Dendritic cell treated with granulocyte-macrophage colony-stimulating factor and Interleukin-4, amounts not matched to agents 40 ng/mL and 50 ng/mL, for 4 days (primary cell): ENCODE data around the gene MARK4.
A peak's percentile ranks its signal among the peaks of the same experiment; 100 is the strongest.
"Not testable (repeated sequence)": the region's sequence is repeated elsewhere in the genome, so short reads cannot be mapped to it uniquely, and the experiment has no call there.

Source experiments
- H3K27ac Mint-ChIP-seq: one replicate; pipeline ENCODE4 v1.8.0; 2022; ENCODE audit warnings: mild to moderate bottlenecking, mixed read lengths
- H3K27me3 Mint-ChIP-seq: one replicate; pipeline ENCODE4 v1.8.0; 2022; ENCODE audit warnings: mild to moderate bottlenecking, mixed read lengths
- H3K36me3 Mint-ChIP-seq: one replicate; pipeline ENCODE4 v1.8.0; 2022; ENCODE audit warnings: low read depth, mixed read lengths
- H3K4me1 Mint-ChIP-seq: one replicate; pipeline ENCODE4 v1.8.0; 2022; ENCODE audit warnings: low read depth, mixed read lengths
- H3K4me3 Mint-ChIP-seq: one replicate; pipeline ENCODE4 v1.8.0; 2022; ENCODE audit warnings: mild to moderate bottlenecking, moderate library complexity, mixed read lengths
- H3K9me3 Mint-ChIP-seq: one replicate; pipeline ENCODE4 v1.8.0; 2022; ENCODE audit warnings: mixed read lengths
- intact Hi-C: fragments of 100-400 bp; cut with micrococcal nuclease; formaldehyde crosslinking; loops from one replicate; pipeline ENCODE4 v1.15.0; 2022

MARK4 gene

GRCh38 chr19:45250216-45250831, 747 bp upstream of the MARK4 start:
- intact Hi-C loops: loop anchor here (5.0 kb wide), 1 partner anchor 87 kb away; no protein-coding TSS in a partner anchor
- Mint-ChIP-seq H3K4me1 (peaks cover 35% of the 10 kb centered on the region), H3K36me3 (peaks cover 7% of the 10 kb centered on the region), H3K4me3 (peak overlapping the region; percentile 85), H3K27me3 (peaks cover 9% of the 10 kb centered on the region), H3K27ac (peak overlapping the region; percentile 80), H3K9me3 (no peaks in the 10 kb centered on the region)

- H3K36me3 Mint-ChIP-seq: peaks cover 7% of the 10 kb centered on the region
- H3K4me1 Mint-ChIP-seq: peaks cover 41% of the 10 kb centered on the region
- H3K9me3 Mint-ChIP-seq: no peaks in the 10 kb centered on the region
- H3K4me3 Mint-ChIP-seq: peak overlapping the region; percentile 85
- intact Hi-C loops: loop anchor here (5.0 kb wide), 1 partner anchor 86 kb away; no protein-coding TSS in a partner anchor
- H3K27me3 Mint-ChIP-seq: peaks cover 5% of the 10 kb centered on the region
- H3K27ac Mint-ChIP-seq: peak overlapping the region; percentile 86
Measured at GRCh38 chr19:45251452-45252354, 632 bp downstream of the MARK4 start.

- H3K36me3 Mint-ChIP-seq: peaks cover 12% of the 10 kb centered on the region
- intact Hi-C loops: loop anchor here (5.0 kb wide), 1 partner anchor 84 kb away; no protein-coding TSS in a partner anchor
- no peak overlapping the region for H3K4me3 Mint-ChIP-seq
- peaks cover 5% of the 10 kb centered on the region for H3K27me3 Mint-ChIP-seq
- H3K4me1 Mint-ChIP-seq: peaks cover 41% of the 10 kb centered on the region
- H3K27ac Mint-ChIP-seq: peak overlapping the region; percentile 86
- no peaks in the 10 kb centered on the region for H3K9me3 Mint-ChIP-seq
Measured at GRCh38 chr19:45253396-45254027, 2.4 kb downstream of the MARK4 start.

- Mint-ChIP-seq H3K4me1 (peaks cover 41% of the 10 kb centered on the region), H3K36me3 (peaks cover 18% of the 10 kb centered on the region), H3K9me3 (no peaks in the 10 kb centered on the region), H3K27ac (no peak overlapping the region), H3K4me3 (no peak overlapping the region), H3K27me3 (peaks cover 5% of the 10 kb centered on the region)
- intact Hi-C loops: loop anchor here (5.0 kb wide), 1 partner anchor 83 kb away; no protein-coding TSS in a partner anchor
Measured at GRCh38 chr19:45254044-45254531, 3.0 kb downstream of the MARK4 start.

- H3K27me3 Mint-ChIP-seq: peaks cover 1% of the 10 kb centered on the region
- intact Hi-C loops: no loop called here
- peaks cover 20% of the 10 kb centered on the region for H3K36me3 Mint-ChIP-seq
- H3K27ac Mint-ChIP-seq: peak overlapping the region; percentile 14
- H3K4me1 Mint-ChIP-seq: peaks cover 38% of the 10 kb centered on the region
- H3K4me3 Mint-ChIP-seq: no peak overlapping the region
- H3K9me3 Mint-ChIP-seq: no peaks in the 10 kb centered on the region
Measured at GRCh38 chr19:45255611-45256157, 4.6 kb downstream of the MARK4 start.

GRCh38 chr19:45256836-45257235, 5.8 kb downstream of the MARK4 start:
- Mint-ChIP-seq H3K27ac (no peak overlapping the region), H3K4me1 (peaks cover 33% of the 10 kb centered on the region), H3K36me3 (peaks cover 17% of the 10 kb centered on the region), H3K9me3 (no peaks in the 10 kb centered on the region), H3K4me3 (no peak overlapping the region), H3K27me3 (no peaks in the 10 kb centered on the region)
- intact Hi-C loops: no loop called here

- Mint-ChIP-seq H3K4me3 (no peak overlapping the region), H3K4me1 (peaks cover 13% of the 10 kb centered on the region), H3K27me3 (no peaks in the 10 kb centered on the region), H3K9me3 (no peaks in the 10 kb centered on the region), H3K27ac (no peak overlapping the region), H3K36me3 (peaks cover 26% of the 10 kb centered on the region)
- intact Hi-C loops: no loop called here
Measured at GRCh38 chr19:45258862-45259261, 7.8 kb downstream of the MARK4 start.

GRCh38 chr19:45262570-45262969, 11.5 kb downstream of the MARK4 start:
- Mint-ChIP-seq H3K27ac (no peak overlapping the region), H3K4me1 (no peaks in the 10 kb centered on the region), H3K27me3 (no peaks in the 10 kb centered on the region), H3K4me3 (no peak overlapping the region), H3K36me3 (peaks cover 59% of the 10 kb centered on the region), H3K9me3 (no peaks in the 10 kb centered on the region)
- intact Hi-C loops: no loop called here

GRCh38 chr19:45263013-45263412, 11.9 kb downstream of the MARK4 start:
- intact Hi-C loops: no loop called here
- Mint-ChIP-seq H3K4me1 (no peaks in the 10 kb centered on the region), H3K9me3 (no peaks in the 10 kb centered on the region), H3K36me3 (peaks cover 61% of the 10 kb centered on the region), H3K27me3 (no peaks in the 10 kb centered on the region), H3K4me3 (no peak overlapping the region), H3K27ac (no peak overlapping the region)

- intact Hi-C loops: no loop called here
- Mint-ChIP-seq H3K27me3 (no peaks in the 10 kb centered on the region), H3K9me3 (no peaks in the 10 kb centered on the region), H3K4me1 (no peaks in the 10 kb centered on the region), H3K4me3 (no peak overlapping the region), H3K36me3 (peaks cover 66% of the 10 kb centered on the region), H3K27ac (no peak overlapping the region)
Measured at GRCh38 chr19:45264781-45265317, 13.8 kb downstream of the MARK4 start.

GRCh38 chr19:45265375-45265774, 14.3 kb downstream of the MARK4 start:
- Mint-ChIP-seq H3K27me3 (no peaks in the 10 kb centered on the region), H3K4me1 (no peaks in the 10 kb centered on the region), H3K36me3 (peaks cover 71% of the 10 kb centered on the region), H3K4me3 (no peak overlapping the region), H3K9me3 (no peaks in the 10 kb centered on the region), H3K27ac (no peak overlapping the region)
- intact Hi-C loops: no loop called here

- Mint-ChIP-seq H3K4me1 (no peaks in the 10 kb centered on the region), H3K27ac (no peak overlapping the region), H3K27me3 (no peaks in the 10 kb centered on the region)
Measured at GRCh38 chr19:45267296-45267695, 16.2 kb downstream of the MARK4 start.

GRCh38 chr19:45269939-45270338, 18.9 kb downstream of the MARK4 start:
- H3K27me3 Mint-ChIP-seq, H3K4me3 Mint-ChIP-seq, H3K4me1 Mint-ChIP-seq, H3K27ac Mint-ChIP-seq, intact Hi-C loops, H3K9me3 Mint-ChIP-seq: not testable (repeated sequence)
- peaks cover 96% of the 10 kb centered on the region for H3K36me3 Mint-ChIP-seq

More at GRCh38 chr19:45267296-45267695, 16.2 kb downstream of the MARK4 start:
- Mint-ChIP-seq H3K4me3 (no peak overlapping the region), H3K36me3 (peaks cover 90% of the 10 kb centered on the region), H3K9me3 (no peaks in the 10 kb centered on the region)
- intact Hi-C loops: no loop called here
